Adipocyte (in vitro differentiated cells): Measurements from ENCODE around the gene MRPS25.

ENCODE experiments used
- DNase-seq: peaks from one replicate; pipeline ENCODE4 v3.0.0-alpha.2; 2015; ENCODE audit warnings: low read depth
- H3K27me3 ChIP-seq: replicated peaks from 2 replicates; pipeline ENCODE4 v1.7.0; 2013; ENCODE audit warnings: mild to moderate bottlenecking, low read length, moderate library complexity; ENCODE audit not compliant: control insufficient read depth, insufficient read depth
- H3K36me3 ChIP-seq: 2 replicates; pipeline ENCODE4 v1.7.0; 2013; ENCODE audit warnings: low read length, mild to moderate bottlenecking, moderate library complexity; ENCODE audit not compliant: control insufficient read depth, insufficient read depth, severe bottlenecking
- H3K4me1 ChIP-seq: 2 replicates; pipeline ENCODE4 v1.7.0; 2013; ENCODE audit warnings: mild to moderate bottlenecking, low read length, moderate library complexity; ENCODE audit not compliant: control insufficient read depth, insufficient read depth
- H3K4me3 ChIP-seq: 2 replicates; pipeline ENCODE4 v1.7.0; 2013; ENCODE audit warnings: mild to moderate bottlenecking, low read length, moderate library complexity
- H3K9ac ChIP-seq: 2 replicates; pipeline ENCODE4 v1.7.0; 2013; ENCODE audit warnings: mild to moderate bottlenecking, low read length, moderate library complexity
- H3K9me3 ChIP-seq: 2 replicates; pipeline ENCODE4 v1.7.0; 2013; ENCODE audit warnings: mild to moderate bottlenecking, low read length, moderate library complexity; ENCODE audit not compliant: control insufficient read depth

Gene MRPS25

GRCh38 chr3:15079091-15079490, 14.0 kb upstream of the MRPS25 start:
- H3K9ac ChIP-seq, result no peak overlapping the region
- DNase-seq, result no peak
- H3K9me3 ChIP-seq, result no peaks in the 10 kb centered on the region
- H3K36me3 ChIP-seq, result peaks cover 93% of the 10 kb centered on the region
- no peaks in the 10 kb centered on the region for H3K27me3 ChIP-seq
- peaks cover 6% of the 10 kb centered on the region for H3K4me1 ChIP-seq
- H3K4me3 ChIP-seq, result no peak overlapping the region

- no peak overlapping the region for H3K9ac ChIP-seq
- H3K4me1 ChIP-seq, result no peaks in the 10 kb centered on the region
- no peaks in the 10 kb centered on the region for H3K27me3 ChIP-seq
- no peak for DNase-seq
- H3K36me3 ChIP-seq, result peaks cover 76% of the 10 kb centered on the region
- H3K9me3 ChIP-seq, result no peaks in the 10 kb centered on the region
- no peak overlapping the region for H3K4me3 ChIP-seq
Observed at GRCh38 chr3:15074500-15074899, 9.4 kb upstream of the MRPS25 start.

GRCh38 chr3:15071699-15072098, 6.6 kb upstream of the MRPS25 start:
- Histone ChIP-seq H3K4me1 (no peaks in the 10 kb centered on the region), H3K36me3 (peaks cover 51% of the 10 kb centered on the region), H3K4me3 (no peak overlapping the region), H3K9me3 (no peaks in the 10 kb centered on the region), H3K27me3 (no peaks in the 10 kb centered on the region), H3K9ac (no peak overlapping the region)
- no peak for DNase-seq

- Histone ChIP-seq H3K4me1 (no peaks in the 10 kb centered on the region), H3K9ac (no peak overlapping the region), H3K4me3 (no peak overlapping the region), H3K9me3 (no peaks in the 10 kb centered on the region), H3K36me3 (peaks cover 29% of the 10 kb centered on the region), H3K27me3 (no peaks in the 10 kb centered on the region)
- no peak for DNase-seq
Observed at GRCh38 chr3:15069441-15069840, 4.3 kb upstream of the MRPS25 start.

DNA sequence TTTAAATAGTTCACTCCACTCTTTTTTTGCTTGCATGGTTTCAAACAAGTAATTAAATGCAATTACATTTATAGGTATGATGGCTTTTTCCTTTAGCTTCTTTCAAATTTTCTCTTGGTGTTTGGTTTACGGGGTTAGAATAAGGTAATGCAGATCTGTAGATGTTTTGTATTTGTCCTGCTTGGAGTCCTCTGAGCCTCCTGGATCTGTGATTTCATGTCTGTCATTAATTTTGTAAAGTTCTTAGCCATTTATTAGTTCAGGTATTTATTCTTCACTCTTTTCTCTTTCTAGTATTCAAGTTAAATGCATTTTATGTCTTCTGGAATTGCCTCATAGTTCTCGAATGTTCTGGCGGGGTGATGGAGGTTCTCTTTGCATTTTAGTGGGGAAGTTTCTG, 1.4 kb upstream of the MRPS25 start:
- H3K27me3 ChIP-seq, result no peaks in the 10 kb centered on the region
- H3K36me3 ChIP-seq, result peaks cover 8% of the 10 kb centered on the region
- H3K4me3 ChIP-seq, result no peak overlapping the region
- no peak for DNase-seq
- H3K9ac ChIP-seq, result no peak overlapping the region
- no peaks in the 10 kb centered on the region for H3K9me3 ChIP-seq
- H3K4me1 ChIP-seq, result peaks cover 13% of the 10 kb centered on the region

- DNase-seq, result no peak
- Histone ChIP-seq H3K9me3 (no peaks in the 10 kb centered on the region), H3K9ac (peak overlapping the region; percentile 98), H3K36me3 (peaks cover 2% of the 10 kb centered on the region), H3K27me3 (no peaks in the 10 kb centered on the region), H3K4me3 (peak overlapping the region; percentile 96), H3K4me1 (peaks cover 13% of the 10 kb centered on the region)
Observed at GRCh38 chr3:15065550-15066007, 464 bp upstream of the MRPS25 start.

GRCh38 chr3:15064299-15064834, 748 bp downstream of the MRPS25 start:
- H3K9ac ChIP-seq, result peak overlapping the region; percentile 98
- no peaks in the 10 kb centered on the region for H3K9me3 ChIP-seq
- no peaks in the 10 kb centered on the region for H3K27me3 ChIP-seq
- H3K4me1 ChIP-seq, result peaks cover 13% of the 10 kb centered on the region
- DNase-seq, result peak; percentile 67
- H3K36me3 ChIP-seq, result peaks cover 6% of the 10 kb centered on the region
- H3K4me3 ChIP-seq, result peak overlapping the region; percentile 96

GRCh38 chr3:15063656-15064286, 1.3 kb downstream of the MRPS25 start:
- DNase-seq, result no peak
- no peaks in the 10 kb centered on the region for H3K9me3 ChIP-seq
- H3K4me3 ChIP-seq, result peak overlapping the region; percentile 96
- peak overlapping the region; percentile 98 for H3K9ac ChIP-seq
- H3K4me1 ChIP-seq, result peaks cover 13% of the 10 kb centered on the region
- H3K36me3 ChIP-seq, result peaks cover 11% of the 10 kb centered on the region
- no peaks in the 10 kb centered on the region for H3K27me3 ChIP-seq

DNA sequence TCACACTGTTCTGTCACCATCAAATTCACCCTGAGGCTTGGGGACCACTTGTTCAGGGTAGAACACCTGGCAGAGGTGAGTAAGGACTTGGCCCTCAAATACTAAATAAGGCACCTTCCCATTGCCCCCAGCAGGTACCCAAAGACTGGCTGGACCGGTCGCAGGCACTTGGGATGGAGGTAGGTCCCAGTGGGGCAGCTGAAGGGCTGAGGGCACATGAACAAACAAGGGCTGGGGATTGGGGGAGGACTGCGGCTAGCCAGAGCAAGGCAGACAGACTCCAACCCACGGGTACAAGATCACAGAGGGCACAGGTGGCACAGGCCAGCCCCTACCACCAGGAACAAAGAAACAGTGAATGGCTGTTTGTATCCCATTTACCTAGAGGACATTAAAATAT, 1.9 kb downstream of the MRPS25 start:
- H3K27me3 ChIP-seq, result no peaks in the 10 kb centered on the region
- H3K4me3 ChIP-seq, result peak overlapping the region; percentile 96
- peaks cover 13% of the 10 kb centered on the region for H3K4me1 ChIP-seq
- no peaks in the 10 kb centered on the region for H3K9me3 ChIP-seq
- peaks cover 17% of the 10 kb centered on the region for H3K36me3 ChIP-seq
- H3K9ac ChIP-seq, result peak overlapping the region; percentile 98
- DNase-seq, result no peak

DNA sequence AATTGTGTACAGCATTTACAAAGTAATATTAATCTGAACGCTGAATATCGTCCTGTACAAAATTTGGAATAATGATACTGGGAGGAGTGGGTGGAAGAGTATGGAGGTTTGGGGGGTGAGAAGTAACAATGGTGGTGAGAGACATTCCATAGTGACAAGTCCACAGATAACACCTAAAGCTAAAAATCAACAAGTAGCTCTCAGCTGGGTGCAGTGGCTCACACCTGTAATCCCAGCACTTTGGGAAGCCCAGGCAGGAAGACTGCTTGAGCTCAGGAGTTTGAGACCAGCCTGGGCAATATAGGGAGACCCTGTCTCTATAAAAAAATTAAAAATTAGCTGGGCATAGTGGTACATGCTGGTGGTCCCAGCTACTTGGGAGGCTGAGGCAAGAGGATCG, 5.1 kb downstream of the MRPS25 start:
- Histone ChIP-seq H3K27me3 (no peaks in the 10 kb centered on the region), H3K36me3 (peaks cover 36% of the 10 kb centered on the region), H3K9ac (no peak overlapping the region), H3K9me3 (no peaks in the 10 kb centered on the region), H3K4me1 (peaks cover 13% of the 10 kb centered on the region), H3K4me3 (no peak overlapping the region)
- no peak for DNase-seq

- H3K4me1 ChIP-seq, result no peaks in the 10 kb centered on the region
- no peak overlapping the region for H3K9ac ChIP-seq
- H3K36me3 ChIP-seq, result peaks cover 51% of the 10 kb centered on the region
- H3K27me3 ChIP-seq, result no peaks in the 10 kb centered on the region
- DNase-seq, result no peak
- no peaks in the 10 kb centered on the region for H3K9me3 ChIP-seq
- H3K4me3 ChIP-seq, result no peak overlapping the region
Observed at GRCh38 chr3:15056676-15057404, 8.3 kb downstream of the MRPS25 start.
